Activated CD4-positive, alpha-beta T cell treated with anti-CD3 and anti-CD28 coated beads, Interleukin-2, amount 50 U/mL, for 1 hour (primary cell): ENCODE measurements around the gene MKNK2.
"Not testable (repeated sequence)": the region's sequence is repeated elsewhere in the genome, so short reads cannot be mapped to it uniquely, and the experiment has no call there.

Source experiments
- DNase-seq: peaks from one replicate; pipeline ENCODE4 v3.0.0-alpha.2; 2020

The MKNK2 gene

DNA sequence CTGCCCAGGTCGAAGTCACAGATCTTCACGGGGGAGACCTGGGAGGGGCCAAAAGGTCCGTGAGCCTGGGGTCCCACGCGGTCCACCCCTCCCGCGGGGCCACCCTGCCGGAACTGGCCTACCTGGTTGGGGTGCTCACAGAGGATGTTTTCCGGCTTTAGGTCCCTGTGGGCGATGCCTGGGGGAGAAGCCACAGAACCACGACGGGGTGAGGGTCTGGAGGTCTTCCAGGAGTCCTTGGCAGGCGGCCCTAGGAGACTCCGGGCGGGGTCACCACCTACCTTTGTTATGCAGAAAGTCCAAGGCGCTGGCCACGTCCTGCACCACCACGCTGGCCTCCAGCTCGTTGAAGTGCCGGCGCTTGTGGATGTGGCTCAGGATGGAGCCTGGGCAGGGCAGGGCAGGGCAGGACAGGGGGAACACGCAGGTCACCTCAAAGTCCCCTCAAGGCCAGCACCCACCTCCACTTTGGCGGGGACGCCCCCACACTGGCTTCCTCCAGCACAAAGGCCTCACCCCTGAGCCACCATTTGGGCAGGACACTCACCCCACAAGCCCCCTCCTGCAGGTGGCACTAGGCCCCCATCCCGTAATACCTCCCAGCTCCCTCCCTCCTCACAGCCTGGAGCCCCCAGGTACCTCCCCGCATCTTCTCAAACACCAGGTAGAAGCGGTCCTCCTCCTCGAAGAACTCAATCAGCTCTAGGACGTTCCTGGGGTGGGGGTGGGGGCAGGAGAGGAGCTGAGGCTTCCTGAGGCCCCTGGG, 8.4 kb downstream of the MKNK2 start:
- no peak for DNase-seq

- DNase-seq, result peak; percentile 100
These were observed 9.2 kb downstream of the MKNK2 start for GRCh38 chr19:2041683-2042484.

DNA sequence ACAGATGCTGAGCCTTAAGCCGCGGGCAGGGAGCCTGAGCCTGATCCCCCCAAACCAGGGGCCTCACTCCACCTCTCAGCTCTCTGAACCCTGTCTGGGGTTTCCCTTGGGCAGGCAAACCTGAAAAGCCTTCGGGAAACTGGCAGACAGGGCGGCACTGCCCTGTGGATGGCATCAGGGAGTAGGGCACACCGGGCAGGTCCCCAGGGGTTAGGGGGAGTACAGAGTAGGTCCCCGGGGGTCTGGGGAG, 9.7 kb downstream of the MKNK2 start:
- no peak for DNase-seq

GRCh38 chr19:2040647-2041432, 10.2 kb downstream of the MKNK2 start:
- no peak for DNase-seq

DNA sequence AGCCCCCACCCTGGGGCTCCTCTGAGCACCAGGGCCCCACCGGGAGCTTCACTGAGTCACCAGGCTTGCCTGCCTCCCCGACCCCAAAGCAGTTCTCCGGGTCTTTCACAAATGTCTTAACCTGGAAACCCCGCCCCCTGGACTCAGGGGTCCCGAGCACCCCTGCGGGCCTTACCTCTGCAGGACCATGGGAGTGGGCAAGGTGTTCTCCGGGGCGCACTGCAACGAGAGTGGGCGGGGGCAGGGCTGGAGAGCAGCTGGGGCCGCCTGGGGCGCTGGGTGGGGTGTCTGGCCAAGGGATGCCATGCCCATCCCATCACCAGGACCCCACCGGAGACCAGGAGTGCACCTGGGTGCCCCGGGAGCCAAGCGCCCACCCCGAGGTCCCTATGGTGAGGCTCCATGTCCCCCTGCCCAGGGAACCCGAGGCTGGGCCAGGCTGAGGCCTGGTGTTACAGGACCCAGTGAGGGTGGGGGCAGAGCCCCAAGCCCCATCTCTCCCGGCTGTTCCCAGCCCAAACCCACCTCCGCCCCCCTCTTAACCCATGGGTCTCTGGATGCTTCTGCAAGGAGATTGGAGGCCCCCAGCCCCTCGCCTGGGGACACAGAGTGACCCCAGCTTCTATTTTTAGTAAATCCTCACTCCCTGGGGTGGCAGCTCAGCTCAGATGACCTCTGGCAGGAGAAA, 10.9 kb downstream of the MKNK2 start:
- no peak for DNase-seq

DNA sequence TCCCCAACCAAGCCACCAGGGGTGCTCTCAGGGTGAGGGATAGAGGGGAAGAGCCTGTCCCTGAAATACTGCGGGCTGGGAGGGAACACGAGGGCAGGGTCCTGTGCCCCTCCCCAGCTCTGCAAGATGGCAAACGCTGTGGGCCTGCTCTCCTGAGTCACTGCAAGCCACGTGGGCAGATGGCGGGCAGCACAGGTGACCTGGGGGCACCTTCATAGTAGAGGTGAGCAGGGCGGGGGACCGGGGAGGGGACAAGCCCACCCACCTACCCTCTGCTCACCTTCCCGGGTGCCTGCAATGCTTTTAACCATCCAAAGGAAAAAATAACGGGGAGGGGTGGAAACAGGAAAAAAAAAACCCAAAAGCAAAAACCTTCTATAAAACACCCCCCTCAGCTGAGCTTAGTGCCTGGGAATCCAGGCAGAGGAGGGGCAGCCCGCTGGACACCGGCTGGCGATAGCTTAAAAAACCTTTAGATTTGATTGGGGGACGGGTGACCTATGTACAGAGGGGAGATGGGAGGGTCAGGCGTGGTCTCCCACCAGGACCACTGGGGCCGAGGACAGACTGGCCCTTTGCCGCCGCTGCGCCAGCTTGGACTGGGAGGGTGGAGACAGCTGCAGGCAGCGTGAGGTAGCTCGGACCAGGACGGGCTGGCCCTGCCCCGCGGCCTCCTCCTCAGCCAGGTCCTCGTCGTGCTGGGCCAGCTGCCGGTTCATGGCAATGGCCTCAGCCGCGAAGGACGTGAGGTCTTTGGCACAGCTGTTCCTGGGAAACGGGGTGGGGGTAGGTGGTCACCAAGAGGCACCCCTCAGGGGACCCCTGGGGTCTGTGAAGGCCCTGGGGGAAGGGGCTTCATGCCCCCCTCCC, 11.7 kb downstream of the MKNK2 start:
- DNase-seq, result no peak

DNA sequence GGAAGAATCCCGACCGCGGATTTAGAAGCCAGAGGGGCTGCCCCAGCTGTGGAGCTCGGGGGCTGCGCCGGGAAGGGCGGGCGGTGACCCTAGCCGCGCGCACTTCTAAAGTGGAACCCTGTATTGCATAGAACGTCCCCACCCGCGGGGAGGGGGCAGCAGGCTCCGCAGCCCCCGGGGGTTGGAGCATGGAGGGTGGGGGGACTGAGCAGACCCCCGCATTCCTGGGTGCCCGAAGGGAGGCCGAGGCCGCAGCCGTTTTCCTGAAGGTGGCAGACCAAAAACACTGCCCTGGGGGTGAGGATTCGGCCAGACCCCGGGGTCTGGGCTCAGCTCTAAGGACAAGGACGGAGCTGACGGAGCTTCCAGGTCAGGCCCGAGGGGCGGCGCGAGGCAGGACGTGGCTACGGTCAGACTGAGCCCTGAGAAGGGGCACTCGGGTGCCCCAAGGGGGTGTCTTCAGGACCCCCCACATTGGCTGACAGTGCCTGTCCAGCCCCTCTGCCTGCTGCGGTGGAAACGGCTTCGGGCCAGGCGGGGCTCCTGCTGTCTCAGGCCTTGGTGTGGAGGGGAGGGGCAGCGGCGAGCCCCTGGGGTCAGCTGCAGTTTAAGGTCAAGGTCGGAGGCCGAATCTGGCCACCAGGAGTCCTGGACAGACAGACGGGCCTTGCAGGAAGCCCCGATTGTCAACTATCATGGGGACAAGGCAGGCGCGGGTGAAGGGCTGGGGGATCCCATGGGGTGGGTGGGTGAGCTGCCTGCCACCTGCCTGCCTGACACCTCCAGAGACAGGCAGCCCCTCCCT, 12.6 kb downstream of the MKNK2 start:
- no peak for DNase-seq

- no peak for DNase-seq
These were observed 13.3 kb downstream of the MKNK2 start for GRCh38 chr19:2037651-2038255.

DNA sequence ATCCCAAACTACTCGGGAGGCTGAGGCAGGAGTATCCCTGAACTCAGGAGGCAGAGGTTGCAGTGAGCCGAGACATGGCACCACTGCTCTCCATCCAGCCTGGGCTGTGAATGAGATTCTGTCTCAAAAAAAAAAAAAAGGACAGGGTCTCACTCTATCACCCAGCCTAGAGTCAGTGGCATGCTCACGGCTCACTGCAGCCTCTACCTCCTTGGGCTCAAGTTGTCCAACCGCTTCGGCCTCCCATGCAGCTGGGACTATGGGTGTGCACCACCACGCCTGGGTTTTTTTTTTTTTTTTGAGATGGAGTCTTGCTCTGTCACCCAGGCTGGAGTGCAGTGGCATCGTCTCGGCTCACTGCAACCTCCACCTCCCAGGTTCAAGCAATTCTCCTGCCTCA, 14.6 kb downstream of the MKNK2 start:
- DNase-seq, result no peak

GRCh38 chr19:2035590-2035991, 15.5 kb downstream of the MKNK2 start:
- no peak for DNase-seq

DNA sequence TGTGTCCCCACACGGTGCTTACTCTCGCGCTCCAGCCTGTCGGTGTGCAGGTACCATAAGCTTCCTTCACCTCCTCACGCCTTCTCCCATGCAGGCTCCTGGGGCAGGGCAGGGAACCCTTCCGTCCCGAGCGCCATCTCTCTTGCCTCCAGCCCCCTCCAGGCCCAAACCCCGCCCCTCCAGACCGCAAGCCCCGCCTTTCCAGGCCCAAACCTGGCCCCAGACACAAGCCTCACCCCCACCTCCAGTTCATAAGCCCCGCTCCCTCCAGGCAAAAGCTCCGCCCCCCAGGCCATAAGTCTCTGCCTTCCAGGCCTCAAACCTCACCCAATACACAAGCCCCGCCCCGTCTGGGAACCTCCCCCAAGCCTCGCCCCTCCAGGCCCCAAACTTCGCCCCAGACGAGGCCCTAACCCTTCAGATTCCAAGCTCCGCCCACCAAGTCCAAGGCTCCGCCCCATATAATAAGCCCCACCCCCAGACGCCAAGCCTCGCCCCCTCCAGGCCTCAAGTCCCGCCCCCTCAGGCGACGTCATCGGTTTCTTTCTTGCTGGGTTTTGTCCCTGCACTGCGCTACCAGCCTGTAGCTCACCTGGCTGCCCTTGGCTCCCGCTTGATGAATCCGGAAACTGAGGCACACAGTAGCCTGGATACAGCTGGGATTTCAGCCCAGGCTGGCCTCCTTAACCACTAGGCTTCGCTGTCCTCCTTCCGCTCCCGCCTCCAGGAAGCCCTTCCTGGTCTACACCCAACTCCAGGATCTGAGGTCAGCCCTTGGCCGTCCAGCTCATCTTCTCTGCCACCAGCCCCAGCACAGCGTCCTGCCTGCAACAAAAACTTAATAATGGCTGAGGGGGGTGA, 16.1 kb downstream of the MKNK2 start:
- peak; percentile 70 for DNase-seq

DNA sequence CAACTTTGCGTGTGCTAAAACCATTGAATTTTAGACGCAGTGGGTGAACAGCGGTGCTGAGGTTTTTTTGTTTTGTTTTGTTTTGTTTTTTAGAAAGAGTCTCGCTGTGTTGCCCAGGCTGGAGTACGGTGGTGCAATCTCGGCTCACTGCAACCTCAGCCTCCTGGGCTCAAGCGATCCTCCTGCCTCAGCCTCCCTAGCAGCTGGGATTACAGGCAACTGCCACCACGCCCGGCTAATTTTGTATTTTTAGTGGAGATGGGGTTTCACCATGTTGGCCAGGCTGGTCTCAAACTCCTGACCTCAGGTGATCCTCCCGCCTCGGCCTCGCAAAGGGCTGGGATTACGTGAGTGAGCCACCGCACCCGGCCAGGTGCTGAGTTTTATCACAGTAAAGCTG, 16.8 kb downstream of the MKNK2 start:
- DNase-seq, result not testable (repeated sequence)

DNA sequence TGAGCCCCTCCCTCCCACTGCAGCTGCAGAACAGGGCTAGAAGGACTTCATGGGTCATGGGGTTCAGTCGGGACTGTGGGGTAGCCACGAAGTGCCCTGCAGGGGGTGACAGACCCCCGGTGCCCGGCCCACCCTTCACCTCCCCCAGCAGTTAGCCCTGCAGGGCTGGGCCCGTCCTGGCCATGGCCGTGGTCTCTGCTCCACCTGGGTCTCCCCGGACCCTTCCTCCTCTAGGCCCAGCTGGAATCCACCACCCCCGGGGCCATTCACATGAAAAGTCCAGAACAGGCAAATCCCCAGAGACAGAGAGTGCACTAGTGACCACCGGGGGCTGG, 17.3 kb downstream of the MKNK2 start:
- DNase-seq, result no peak

DNA sequence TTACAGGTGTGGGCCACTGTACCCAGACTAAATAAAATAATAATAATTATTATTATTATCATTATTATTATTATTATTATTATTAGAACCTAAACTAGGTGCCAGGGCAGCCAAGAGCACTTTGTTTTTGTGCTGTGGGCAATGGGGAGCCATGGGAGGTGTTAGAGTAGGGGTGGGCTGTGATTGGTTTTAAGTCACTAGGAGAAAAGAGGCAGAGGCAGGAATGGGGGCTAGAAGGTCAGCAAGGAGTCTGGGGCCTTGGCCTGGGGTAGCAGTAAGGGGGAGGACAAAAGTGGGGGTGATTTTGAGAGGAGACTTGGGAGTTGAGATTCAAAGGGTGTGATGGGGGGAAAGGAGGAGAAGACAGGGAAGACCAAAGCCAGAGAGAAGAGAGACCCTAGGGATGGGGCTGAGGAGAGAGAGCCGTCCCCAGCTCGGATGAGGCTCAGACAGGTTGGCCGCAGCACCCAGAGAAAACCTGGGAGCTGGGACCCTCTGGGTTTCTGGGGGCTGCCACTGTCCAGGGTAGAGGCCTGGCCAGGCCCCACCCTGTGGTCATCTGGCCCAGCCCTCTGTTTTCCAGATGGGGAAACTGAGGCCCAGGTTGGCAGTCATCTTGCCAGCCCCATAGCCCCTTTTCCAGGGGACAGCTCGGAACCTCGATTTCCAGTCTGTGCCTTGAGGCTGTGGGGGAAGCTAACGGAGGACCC, 17.8 kb downstream of the MKNK2 start:
- no peak for DNase-seq

DNA sequence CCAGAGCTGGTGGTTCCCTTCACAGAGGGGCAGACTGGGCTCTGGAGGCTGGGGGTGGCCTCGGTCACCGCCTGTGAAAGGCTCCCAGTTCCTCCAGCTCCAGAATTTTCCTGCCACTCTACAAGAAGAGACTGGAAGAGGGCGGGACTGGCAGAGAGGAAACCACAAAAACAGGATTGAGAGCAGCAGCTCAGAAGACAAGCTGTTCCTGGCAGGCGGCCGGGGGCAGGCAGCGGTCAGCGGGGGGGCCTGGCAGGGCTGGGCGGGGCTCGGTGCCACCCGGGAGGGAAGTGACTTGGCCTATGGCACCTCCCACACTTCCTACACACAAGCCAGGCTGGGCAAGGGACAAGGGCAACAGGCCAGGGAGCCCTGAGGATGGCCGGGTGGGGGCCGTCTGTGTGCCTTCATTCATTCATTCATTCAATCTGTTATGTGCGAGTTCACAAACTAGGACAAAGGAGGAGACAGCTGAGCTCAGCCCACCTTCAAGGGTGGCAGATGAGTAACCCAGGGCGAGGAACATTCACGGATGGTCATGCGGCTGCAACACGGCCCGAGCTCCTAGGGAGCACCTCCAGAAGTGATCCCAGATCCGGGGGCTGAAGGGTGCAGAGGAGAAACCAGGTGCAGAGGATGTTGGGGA, 18.6 kb downstream of the MKNK2 start:
- no peak for DNase-seq

DNA sequence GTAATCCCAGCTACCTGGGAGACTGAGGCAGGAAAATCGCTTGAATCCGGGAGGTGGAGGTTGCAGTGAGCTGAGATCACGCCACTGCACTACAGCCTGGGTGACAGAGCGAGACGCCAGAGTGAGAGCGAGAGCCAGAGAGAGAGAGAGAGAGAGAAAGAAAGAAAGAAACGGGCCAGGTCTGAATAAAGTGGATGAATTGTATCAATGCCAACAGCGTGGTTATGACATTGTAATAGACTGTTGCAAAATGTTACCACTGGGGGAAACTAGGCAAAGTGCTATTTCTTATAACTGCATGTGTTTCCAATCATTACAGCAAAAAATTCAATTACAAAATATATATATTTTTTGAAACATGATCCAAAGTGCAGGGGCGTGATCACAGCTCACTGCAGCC, 23.7 kb downstream of the MKNK2 start:
- no peak for DNase-seq

GRCh38 chr19:2026770-2027169, 24.3 kb downstream of the MKNK2 start:
- DNase-seq, result no peak

- no peak for DNase-seq
These were observed 28.8 kb downstream of the MKNK2 start for GRCh38 chr19:2022289-2022688.
